GM18502 (cell line): Measurements from ENCODE around the gene PROZ.

ENCODE experiments used
- ATAC-seq: cut with Tn5 transposase; IDR thresholded peaks from one replicate; pipeline ENCODE4 v1.9.1; 2021; ENCODE audit warnings: mild to moderate bottlenecking; ENCODE audit not compliant: unreplicated experiment, poor library complexity

Gene PROZ

GRCh38 chr13:113196970-113197737 is 38.7 kb downstream of the PROZ start:
- no peak for ATAC-seq

- no peak for ATAC-seq
These were observed 43.4 kb downstream of the PROZ start for GRCh38 chr13:113201815-113202214.

DNA sequence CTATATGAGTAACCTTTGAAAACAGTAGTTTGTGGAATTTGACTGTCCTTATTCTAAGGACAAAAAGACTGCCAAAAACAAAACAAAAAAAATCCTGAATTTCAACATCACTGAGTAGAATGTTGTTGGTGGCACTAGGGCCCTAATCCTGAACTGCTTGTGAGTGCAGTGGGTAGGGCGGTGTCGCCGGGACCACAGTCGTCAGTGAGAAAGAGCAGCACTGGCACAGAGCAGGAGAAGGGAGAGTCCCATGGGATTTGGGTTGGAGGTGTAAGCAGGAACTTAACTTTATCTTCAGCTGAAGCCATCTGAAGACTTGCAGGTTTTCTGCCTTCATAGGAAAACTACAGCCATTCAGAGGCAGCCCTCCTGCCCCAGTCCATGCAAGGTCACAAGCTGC is 44.5 kb downstream of the PROZ start:
- ATAC-seq = no peak

DNA sequence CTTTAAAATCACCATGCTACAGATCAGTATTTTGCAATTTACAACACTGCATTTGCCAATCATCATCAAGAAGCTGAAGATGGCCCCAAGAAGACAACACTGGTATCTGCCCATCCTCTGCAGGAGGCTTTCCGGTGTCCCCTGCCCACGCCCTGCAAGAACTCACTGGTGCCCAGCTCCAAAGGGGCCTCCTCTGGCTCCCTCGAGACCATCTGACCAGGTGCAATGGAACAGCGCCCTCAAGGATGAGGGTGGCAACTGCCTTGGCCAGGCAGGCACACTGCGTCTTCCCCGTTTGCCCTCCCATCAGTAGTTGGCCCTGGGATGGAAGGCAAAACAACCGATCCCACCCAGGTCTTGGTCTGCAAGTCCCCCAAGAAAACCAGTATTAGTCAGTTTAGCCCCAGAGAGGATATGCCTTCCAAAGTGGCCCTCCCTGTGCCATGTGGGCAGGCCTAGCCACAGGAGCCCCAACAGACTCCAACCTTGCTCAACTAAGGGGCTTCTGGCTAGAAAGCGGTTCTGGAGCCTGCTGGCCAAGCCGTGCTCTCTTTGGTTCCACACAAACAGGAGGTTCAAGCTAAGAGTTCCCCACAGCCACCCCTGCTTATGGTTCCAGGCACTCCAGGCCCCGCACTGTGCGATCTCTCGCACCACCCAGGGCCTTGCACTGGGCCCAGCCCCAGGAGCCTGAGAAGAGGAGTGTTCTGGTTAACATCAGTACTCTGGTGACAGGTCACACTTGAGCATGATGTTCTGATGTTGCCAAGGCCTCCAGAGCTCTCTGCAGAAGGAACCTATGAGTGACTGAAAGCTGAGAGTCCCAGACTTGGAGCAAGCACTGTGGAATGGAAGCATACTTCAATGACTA is 45.3 kb downstream of the PROZ start:
- no peak for ATAC-seq

- no peak for ATAC-seq
These were observed 45.9 kb downstream of the PROZ start for GRCh38 chr13:113204378-113204734.

DNA sequence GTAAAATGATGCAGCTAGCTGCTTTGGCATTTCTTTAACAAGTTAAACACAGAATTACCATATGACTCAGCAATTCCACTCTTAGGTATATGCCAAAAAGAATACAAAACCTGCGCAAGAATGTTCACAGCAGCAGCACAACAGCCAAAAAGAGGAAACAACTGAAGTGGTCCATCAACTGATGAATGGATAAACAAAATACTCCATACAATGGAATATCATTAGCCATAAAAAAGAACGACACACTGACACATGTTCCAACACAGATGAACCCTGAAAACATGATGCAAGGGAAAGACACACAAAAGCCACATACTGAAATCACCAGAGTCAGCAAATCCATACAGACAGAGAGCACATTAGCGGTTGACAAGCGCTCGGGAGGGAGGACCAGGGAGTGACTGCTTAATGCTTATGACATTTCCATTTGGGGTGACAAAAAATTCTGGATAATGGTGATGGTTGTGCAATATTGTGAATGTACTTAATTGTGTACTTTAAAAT is 47.0 kb downstream of the PROZ start:
- no peak for ATAC-seq

GRCh38 chr13:113207460-113207859 is 49.0 kb downstream of the PROZ start:
- no peak for ATAC-seq

DNA sequence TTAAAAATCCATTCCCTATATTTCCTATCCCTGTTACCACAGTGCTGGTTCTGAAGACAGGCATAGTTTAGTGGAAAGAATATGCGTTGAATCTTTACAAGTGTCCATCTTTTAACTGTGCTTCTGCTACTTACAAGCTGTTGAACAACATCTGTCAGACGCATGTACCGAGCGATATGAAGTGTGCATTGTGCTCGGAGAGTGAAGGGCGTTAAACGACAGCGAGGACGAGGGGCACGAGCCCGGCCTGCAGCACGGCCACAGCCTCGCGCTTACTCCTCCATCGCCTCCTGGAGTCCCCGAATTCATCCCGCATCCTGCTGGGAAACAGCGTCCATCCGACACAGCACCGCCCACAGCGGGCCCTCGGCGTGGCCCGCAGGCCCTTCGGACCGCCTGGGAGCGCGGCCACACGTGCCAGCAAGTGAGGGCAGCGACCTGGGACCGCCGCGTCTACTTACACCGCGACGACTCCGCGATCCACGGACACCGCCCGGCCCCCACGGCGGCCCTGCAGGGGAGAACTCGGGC is 49.5 kb downstream of the PROZ start:
- ATAC-seq = peak; percentile 1

DNA sequence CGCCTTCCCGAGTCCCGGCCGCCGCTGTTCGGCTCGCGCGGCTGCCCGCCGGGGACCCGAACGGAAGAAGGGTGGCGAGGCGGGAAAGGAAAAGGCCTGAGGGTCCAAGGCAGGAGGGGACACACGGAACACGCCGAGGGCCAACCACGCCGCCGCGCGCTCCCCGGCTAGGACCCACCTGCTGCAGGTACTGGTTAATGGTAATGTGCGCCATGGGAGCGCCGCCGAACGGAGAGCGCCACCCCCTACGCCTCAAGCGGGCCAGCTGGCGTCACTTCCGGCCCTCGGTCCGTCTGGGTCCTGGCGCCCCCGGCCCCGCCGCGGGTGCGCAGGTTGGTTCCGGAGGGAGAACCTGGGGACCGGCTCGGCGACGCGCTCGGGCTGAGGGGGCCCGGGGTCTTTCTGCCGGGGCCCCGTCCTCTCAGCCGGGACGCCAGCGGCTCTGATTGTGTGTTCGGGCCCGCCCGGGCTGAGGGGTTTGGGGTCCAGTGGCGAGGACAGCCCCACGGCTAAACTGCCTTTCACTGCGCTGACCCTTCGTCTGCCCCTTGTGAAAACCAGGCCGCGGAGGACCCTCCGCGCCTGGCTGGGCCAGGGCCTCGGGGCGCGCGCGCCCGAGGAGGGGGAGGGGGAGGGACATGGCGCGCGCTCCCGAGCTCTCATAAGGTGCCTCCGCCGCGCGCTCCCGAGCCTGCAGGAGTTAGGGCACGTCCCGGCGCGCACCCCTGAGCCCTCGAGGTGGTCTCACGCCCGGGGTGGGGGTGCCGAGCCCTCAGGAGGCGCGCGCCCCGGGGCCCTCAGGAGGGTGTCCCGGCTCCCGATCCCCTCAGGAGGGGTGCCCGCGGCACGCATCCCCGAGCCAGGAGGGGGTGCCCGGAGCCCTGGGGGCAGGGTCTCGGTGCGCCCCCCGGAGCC is 50.2 kb downstream of the PROZ start, which contains the start of gene PCID2:
Gene PCID2 (minus strand): TSS at position 249 of the 915 bp plus-strand sequence. CDS start 35 bp downstream, at position 214.
- ATAC-seq = peak; percentile 75

DNA sequence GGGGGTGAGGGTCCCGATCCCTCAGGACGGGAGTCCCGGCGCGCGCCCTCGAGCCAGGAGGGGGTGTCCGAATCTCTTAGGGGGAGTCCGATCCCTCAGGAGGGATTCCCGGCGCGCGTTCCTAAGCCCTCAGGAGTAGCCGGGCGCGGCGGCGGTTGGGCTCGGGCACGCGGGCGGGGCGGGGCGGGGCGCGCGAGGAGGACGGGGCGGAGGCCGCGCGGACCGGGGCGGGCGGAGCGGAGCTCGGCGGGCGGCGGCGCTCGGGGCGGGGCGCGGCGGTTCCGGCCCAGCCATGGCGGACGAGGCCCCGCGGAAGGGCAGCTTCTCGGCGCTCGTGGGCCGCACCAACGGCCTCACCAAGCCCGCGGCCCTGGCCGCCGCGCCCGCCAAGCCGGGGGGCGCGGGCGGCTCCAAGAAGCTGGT is 50.9 kb downstream of the PROZ start, which contains the start of gene CUL4A:
Gene CUL4A (plus strand): TSS at position 278 of the 423 bp plus-strand sequence. CDS start 15 bp downstream, at position 293.
- ATAC-seq = peak; percentile 40

DNA sequence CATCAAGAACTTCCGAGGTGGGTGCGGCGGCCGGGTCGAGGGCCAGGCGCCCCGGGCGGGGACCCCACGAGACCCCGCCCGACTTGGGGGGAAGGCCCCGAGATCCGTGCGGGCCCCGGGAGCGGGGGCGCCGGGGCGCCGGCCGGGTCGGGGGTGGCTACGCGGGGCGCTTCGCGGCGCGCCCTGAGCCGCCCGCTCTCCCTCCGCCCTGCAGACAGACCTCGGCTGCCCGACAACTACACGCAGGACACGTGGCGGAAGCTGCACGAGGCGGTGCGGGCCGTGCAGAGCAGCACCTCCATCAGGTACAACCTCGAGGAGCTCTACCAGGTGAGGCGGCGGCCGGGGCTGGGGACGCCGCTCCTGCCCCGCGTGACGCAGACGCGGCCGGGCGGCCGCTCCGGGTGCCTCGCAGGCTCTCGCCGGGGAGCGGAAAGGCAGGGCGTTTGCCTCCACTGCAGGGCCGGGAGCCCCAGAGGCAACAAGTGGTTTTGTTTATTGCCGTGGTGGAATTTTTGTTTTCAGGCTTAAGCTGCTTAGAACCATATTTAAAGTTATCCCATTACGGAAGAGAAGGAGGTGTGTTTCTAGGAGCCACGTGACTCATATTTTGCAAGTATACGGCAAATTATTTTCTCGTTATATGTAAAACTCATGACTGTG is 51.4 kb downstream of the PROZ start:
- peak; percentile 50 for ATAC-seq

- no peak for ATAC-seq
These were observed 52.4 kb downstream of the PROZ start for GRCh38 chr13:113210833-113211232.

DNA sequence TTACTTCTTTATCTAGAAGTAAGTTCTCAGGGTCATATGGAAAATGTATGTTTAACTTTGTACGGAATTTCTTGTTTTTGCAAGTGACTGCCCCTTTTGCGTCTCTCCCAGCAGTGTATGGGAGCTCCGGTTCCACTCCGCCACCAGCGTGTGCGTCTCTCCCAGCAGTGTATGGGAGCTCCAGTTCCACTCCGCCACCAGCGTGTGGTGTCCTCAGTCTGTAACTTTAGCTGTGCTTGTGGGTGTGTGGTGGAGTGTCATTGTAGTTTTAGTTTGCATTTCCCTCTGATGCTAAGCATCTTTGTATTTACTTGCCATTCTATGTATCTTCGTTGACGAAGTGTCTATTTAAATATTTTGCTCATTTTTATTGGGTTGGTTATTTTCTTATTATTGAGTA is 53.3 kb downstream of the PROZ start:
- no peak for ATAC-seq

- no peak for ATAC-seq
These were observed 58.0 kb downstream of the PROZ start for GRCh38 chr13:113216254-113217048.

GRCh38 chr13:113218586-113218985 is 60.1 kb downstream of the PROZ start:
- no peak for ATAC-seq

- no peak for ATAC-seq
These were observed 61.0 kb downstream of the PROZ start for GRCh38 chr13:113219256-113219940.

- ATAC-seq = no peak
These were observed 61.7 kb downstream of the PROZ start for GRCh38 chr13:113220141-113220598.

DNA sequence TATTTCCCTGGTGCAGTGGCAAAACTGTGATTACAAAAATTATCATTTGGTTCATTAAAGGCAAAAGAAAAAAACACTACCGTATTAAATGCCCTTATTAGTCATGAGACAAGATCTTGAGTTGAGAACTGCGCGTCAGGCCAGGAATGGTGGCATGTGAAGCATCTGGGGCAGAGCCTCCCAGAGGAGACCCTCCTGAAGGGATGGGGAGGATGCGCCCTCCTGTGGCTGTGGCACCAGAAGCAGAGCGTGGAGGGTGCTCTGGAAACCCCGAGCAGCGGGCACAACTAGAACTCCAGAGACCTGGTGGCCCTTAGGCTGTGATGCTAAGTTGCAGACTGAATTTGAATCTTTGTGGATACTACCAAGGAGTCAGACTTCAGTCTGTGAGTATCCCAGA is 62.4 kb downstream of the PROZ start:
- no peak for ATAC-seq
